Right atrium auricular region (tissue), 2 donors: Measurements from ENCODE around the gene COBL. TPM values are rescaled to one million over a fixed set of nuclear protein-coding genes. Genes with fewer than 3 reads are reported as not detected.
A peak's percentile ranks its signal among the peaks of the same experiment; 100 is the strongest.

Source experiments
- DNase-seq: peaks from one replicate; pipeline ENCODE4 v3.0.0-alpha.2; 2019; ENCODE audit warnings: low spot score
- H3K27ac ChIP-seq, 2 donors: fragments of 200-600 bp; sonication (generic); 1 replicate in 1 of 2; 2 replicates in 1 of 2; pipeline ENCODE4 v1.5.1; 2016 to 2019
- H3K27me3 ChIP-seq, 2 donors: fragments of 200-600 bp; sonication (generic); one replicate each; pipeline versions ENCODE4 v1.5.1 to v1.6.0; 2017 to 2019
- H3K36me3 ChIP-seq: fragments of 200-600 bp; sonication (generic); one replicate; pipeline ENCODE4 v1.5.1; 2016
- H3K4me1 ChIP-seq, 2 donors: fragments of 200-600 bp; sonication (generic); one replicate each; pipeline versions ENCODE4 v1.5.1 to v1.6.0; 2017 to 2019
- H3K4me3 ChIP-seq, 2 donors: fragments of 200-600 bp; sonication (generic); 1 replicate in 1 of 2; 2 replicates in 1 of 2; pipeline ENCODE4 v1.5.1; 2017 to 2019; ENCODE audit warnings: mild to moderate bottlenecking in 1 of 2, moderate library complexity in 1 of 2
- H3K9me3 ChIP-seq, 2 donors: fragments of 200-600 bp; sonication (generic); one replicate each; pipeline ENCODE4 v1.5.1; 2019
- total RNA-seq, 2 donors: library from RNA; depleted of rRNA; stranded (reverse); fragments of >200 nt; gene quantifications; one replicate each; pipeline ENCODE4 v1.1.0, GENCODE V29; 2016
- TF ChIP-seq, protein P1 (sequence below), 2 donors: fragments of 200-600 bp; sonication (generic); IDR thresholded peaks; one replicate each; pipeline ENCODE4 v1.5.1; 2019; ENCODE audit warnings: antibody characterized with exemption in 2 of 2

Gene COBL
- total RNA-seq, 2 donors from 2014 or later, result 26.3 to 31.4 TPM

DNA sequence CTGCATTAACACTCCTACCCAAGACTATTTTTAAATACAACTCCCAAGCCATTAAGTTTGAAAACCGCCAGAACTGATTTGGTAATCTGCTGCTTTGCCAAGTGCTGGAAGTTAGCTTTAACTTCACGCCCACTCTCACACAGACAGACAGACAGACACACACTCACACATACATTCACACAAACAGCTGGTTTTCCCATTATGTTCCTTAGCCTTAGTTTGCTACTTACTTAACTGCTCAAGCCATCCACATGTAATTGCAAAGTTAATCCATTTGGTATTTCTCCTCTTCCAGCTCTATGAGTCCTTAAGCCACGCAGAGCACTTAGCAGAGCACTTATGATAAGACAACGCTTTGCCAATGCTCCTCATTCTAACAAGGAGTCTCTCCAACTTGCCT lies 8.3 kb downstream of the COBL start:
- Histone ChIP-seq H3K4me1 (peaks cover 0 to 34% of the 10 kb centered on the region in 2 donors), H3K9me3 (no peaks in the 10 kb centered on the region), H3K27ac (no peak overlapping the region), H3K27me3 (no peaks in the 10 kb centered on the region), H3K36me3 (no peaks in the 10 kb centered on the region), H3K4me3 (no peak overlapping the region)
- TF ChIP-seq, protein P1, sequence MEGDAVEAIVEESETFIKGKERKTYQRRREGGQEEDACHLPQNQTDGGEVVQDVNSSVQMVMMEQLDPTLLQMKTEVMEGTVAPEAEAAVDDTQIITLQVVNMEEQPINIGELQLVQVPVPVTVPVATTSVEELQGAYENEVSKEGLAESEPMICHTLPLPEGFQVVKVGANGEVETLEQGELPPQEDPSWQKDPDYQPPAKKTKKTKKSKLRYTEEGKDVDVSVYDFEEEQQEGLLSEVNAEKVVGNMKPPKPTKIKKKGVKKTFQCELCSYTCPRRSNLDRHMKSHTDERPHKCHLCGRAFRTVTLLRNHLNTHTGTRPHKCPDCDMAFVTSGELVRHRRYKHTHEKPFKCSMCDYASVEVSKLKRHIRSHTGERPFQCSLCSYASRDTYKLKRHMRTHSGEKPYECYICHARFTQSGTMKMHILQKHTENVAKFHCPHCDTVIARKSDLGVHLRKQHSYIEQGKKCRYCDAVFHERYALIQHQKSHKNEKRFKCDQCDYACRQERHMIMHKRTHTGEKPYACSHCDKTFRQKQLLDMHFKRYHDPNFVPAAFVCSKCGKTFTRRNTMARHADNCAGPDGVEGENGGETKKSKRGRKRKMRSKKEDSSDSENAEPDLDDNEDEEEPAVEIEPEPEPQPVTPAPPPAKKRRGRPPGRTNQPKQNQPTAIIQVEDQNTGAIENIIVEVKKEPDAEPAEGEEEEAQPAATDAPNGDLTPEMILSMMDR (IDR thresholded peaks at IDR 0.05), result no peak
- no peak for DNase-seq

DNA sequence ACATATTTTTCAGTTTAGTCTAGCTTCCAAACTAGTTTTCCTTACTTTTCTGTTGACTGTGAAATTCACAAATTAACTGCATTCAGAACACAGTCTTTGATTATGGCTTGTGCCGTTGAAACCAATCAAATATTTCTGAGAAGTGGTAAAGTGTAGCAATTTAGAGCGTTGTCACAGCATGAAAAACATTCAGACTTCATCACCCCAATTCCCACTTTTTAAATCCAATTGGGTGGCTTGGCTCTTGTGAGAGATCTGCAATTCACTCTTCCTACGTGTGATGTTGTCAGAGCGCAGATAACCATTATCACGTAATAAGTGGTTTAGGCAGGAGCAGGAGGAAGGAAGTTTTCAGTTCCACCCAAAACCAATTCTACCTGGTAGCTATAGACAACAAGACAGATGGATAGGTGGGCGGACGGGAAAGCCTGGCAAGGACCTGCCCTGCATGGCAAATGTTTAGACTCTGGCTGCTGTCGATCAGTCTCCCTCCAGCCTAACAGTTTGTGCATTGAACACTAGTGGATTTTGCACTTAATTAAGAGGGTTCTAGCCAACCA lies 8.9 kb downstream of the COBL start:
- TF ChIP-seq, protein P1 (IDR thresholded peaks at IDR 0.05), result no peak
- peaks cover 0 to 38% of the 10 kb centered on the region in 2 donors for H3K4me1 ChIP-seq

DNA sequence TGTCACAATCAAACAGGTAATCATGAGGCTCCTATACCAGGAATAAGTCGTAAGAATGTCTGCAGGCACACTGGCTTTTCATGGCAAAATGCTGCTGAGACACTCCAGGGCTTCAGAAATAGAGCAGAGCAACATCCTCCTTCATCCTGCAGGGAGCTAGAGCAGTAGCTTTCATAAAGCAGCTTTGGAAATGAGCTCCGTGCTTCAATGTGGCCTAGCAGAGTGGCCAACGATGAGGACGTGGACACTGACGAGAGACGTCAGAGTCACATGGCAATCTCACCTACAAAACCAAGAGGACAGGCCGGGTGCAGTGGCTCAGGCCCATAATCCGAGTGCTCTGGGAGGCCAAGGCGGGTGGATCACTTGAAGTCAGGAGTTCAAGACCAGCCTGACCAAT lies 9.8 kb downstream of the COBL start:
- DNase-seq, result no peak
- H3K4me3 ChIP-seq, result no peak overlapping the region
- no peaks in the 10 kb centered on the region for H3K9me3 ChIP-seq
- H3K36me3 ChIP-seq, result no peaks in the 10 kb centered on the region
- no peak overlapping the region for H3K27ac ChIP-seq
- no peaks in the 10 kb centered on the region for H3K27me3 ChIP-seq
- peaks cover 0 to 40% of the 10 kb centered on the region in 2 donors for H3K4me1 ChIP-seq
- TF ChIP-seq, protein P1 (IDR thresholded peaks at IDR 0.05), result no peak

More for the DNA sequence above, 8.9 kb downstream of the COBL start:
- Histone ChIP-seq H3K36me3 (no peaks in the 10 kb centered on the region), H3K27ac (no peak overlapping the region), H3K4me3 (no peak overlapping the region), H3K9me3 (no peaks in the 10 kb centered on the region), H3K27me3 (no peaks in the 10 kb centered on the region)
- DNase-seq, result no peak

DNA sequence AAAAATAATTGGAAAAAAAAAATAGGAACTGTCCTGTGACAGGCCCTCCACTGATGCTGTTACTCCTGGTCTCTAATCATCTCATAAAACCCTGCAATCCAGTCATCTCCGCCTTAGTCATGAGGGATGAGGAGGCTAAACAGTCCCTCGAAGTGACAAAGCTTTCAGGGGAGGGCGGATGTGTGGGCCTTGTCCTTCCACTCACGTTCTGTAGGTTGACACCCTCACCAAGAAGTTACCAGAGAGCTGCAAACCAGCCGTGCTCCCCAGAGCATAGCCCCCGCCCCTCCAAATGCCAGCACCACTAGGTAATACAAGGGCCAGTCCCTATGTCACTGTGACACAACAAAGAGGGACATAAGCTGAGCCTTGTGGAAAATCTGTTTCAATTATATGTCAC lies 11.9 kb downstream of the COBL start:
- Histone ChIP-seq H3K36me3 (no peaks in the 10 kb centered on the region), H3K27me3 (no peaks in the 10 kb centered on the region), H3K4me1 (peaks cover 0 to 44% of the 10 kb centered on the region in 2 donors), H3K27ac (no peak overlapping the region), H3K9me3 (no peaks in the 10 kb centered on the region), H3K4me3 (no peak overlapping the region)
- TF ChIP-seq, protein P1 (IDR thresholded peaks at IDR 0.05), result no peak
- DNase-seq, result no peak

DNA sequence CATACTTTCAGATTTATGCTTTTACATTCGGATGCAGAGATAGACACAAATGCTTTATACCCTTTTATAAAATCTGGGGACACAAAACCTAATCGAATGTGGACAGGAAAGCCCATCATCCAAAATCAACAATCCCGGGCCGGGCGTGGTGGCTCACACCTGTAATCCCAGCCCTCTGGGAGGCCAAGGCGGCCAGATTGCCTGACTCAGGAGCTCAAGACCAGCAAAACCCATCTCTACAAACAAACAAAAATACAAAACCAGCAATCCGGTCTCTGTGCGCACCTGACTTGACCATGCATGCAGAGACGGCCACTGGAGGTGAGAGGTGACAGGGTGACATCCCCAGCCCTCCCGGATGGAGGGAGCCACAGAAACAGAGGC lies 13.5 kb downstream of the COBL start:
- peak overlapping the region; percentile 21 to 65 for H3K27ac ChIP-seq
- H3K4me1 ChIP-seq, result peaks cover 0 to 29% of the 10 kb centered on the region in 2 donors
- peak; percentile 50 for DNase-seq
- no peaks in the 10 kb centered on the region for H3K9me3 ChIP-seq
- no peaks in the 10 kb centered on the region for H3K27me3 ChIP-seq
- TF ChIP-seq, protein P1 (IDR thresholded peaks at IDR 0.05), result no peak
- H3K36me3 ChIP-seq, result no peaks in the 10 kb centered on the region
- no peak overlapping the region for H3K4me3 ChIP-seq

DNA sequence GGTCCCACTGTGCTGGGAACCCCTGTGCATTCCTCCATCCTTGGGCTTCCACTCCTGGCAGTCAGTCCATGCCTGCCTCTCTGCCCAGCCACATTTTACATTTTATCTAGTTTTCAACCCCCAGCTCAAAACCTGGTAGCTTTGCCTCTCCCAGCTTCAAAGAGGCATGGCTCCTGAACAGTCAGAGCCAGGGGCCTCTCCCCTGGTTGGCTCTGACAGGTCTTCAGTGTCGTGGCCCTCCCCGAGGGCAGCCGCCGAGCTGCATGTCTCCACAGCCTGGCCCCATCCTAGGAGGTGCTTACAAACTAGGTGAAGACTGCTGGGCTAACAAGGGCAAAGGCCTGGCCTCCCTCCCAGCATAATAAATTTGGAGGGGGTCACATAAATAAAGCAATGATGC lies 14.8 kb downstream of the COBL start:
- peaks cover 0 to 19% of the 10 kb centered on the region in 2 donors for H3K4me1 ChIP-seq
- TF ChIP-seq, protein P1 (IDR thresholded peaks at IDR 0.05), result no peak
- no peak overlapping the region for H3K4me3 ChIP-seq
- H3K9me3 ChIP-seq, result no peaks in the 10 kb centered on the region
- peak overlapping the region; percentile 53 to 65 for H3K27ac ChIP-seq
- H3K36me3 ChIP-seq, result no peaks in the 10 kb centered on the region
- no peaks in the 10 kb centered on the region for H3K27me3 ChIP-seq
- DNase-seq, result peak; percentile 50
